ENCODE data around the gene LGR4. TPM values are rescaled to one million over a fixed set of nuclear protein-coding genes. Genes with fewer than 3 reads are reported as not detected.

The LGR4 gene
- total and polyA plus RNA-seq, 10 of the 15 experiments (the other 5 are each of a cell fraction or from before 2014, with no cell fraction given), result under 0.01 to 0.64 (median 0.04) TPM; not detected in 5

DNA sequence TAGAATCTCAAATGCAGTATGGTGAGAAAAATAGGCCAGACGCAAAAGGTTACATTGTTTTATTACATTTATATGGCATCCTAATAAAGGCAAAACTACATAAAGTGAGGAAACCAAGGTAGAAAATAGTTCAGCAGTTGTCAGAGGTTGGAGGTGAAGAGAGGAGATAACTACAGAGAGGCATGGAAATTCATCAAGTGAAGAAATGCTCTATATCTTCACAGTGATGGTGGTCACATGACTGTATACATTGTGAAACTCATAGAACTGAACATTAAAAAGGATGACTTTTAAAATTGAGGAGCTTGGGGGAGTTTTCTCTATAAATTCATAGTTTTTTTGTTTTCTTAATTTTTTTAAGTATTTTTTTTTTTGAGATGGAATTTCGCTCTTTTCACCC is 14.4 kb downstream of the LGR4 start:
- intact Hi-C loops (cut with micrococcal nuclease; ENCODE audit: unreplicated experiment) (no loop called here), in situ Hi-C loops (cut with MboI) (no loop called here)
- Histone ChIP-seq H3K27me3 (replicated peaks in 1 of 2; ENCODE audit: control insufficient read depth in 2 of 2, insufficient read depth in 2 of 2, low read length in 1 of 2) (no peaks in the 10 kb centered on the region), H3K27ac (ENCODE audit: control insufficient read depth, insufficient read depth) (no peak overlapping the region), H3K4me3 (no peak overlapping the region), H3K4me1 (ENCODE audit: control insufficient read depth, insufficient read depth, low read length) (no peaks in the 10 kb centered on the region), H3K4me2 (ENCODE audit: control insufficient read depth, insufficient read depth) (no peak overlapping the region), H4K20me1 (ENCODE audit: control insufficient read depth, insufficient read depth) (no peaks in the 10 kb centered on the region), H3K79me2 (ENCODE audit: control insufficient read depth, insufficient read depth, low read length) (no peaks in the 10 kb centered on the region), H3K9ac (ENCODE audit: control insufficient read depth, insufficient read depth, low read length) (no peak overlapping the region), H2AFZ (ENCODE audit: control insufficient read depth, low read depth, low read length) (no peak overlapping the region), H3K9me3 (replicated peaks; ENCODE audit: control insufficient read depth, insufficient read depth, low read length) (no peaks in the 10 kb centered on the region), H3K36me3 (ENCODE audit: control insufficient read depth in 2 of 2, insufficient read depth in 2 of 2, low read length in 1 of 2) (no peaks in the 10 kb centered on the region)
- BruUV-seq (replicated peaks), result no TSS peak
- SMC1A ChIA-PET (ENCODE audit: uncharacterized antibody, unreplicated experiment), result no interaction called here
- RAD21 ChIA-PET (ENCODE audit: unreplicated experiment), result no interaction called here
- ATAC-seq (no peak), FAIRE-seq (no peak), DNase-seq (ENCODE audit: low read depth, low spot score) (no peak)
- TF ChIP-seq SUZ12 (IDR thresholded peaks at IDR 0.05; ENCODE audit: unreplicated experiment), result no peak
- no peak for TF ChIP-seq ZBTB4 (CRISPR knock-in tag; IDR thresholded peaks at IDR 0.05)
- TF ChIP-seq ZNF207 (IDR thresholded peaks at IDR 0.05; ENCODE audit: borderline replicate concordance), result no peak
- TF ChIP-seq, protein P1, sequence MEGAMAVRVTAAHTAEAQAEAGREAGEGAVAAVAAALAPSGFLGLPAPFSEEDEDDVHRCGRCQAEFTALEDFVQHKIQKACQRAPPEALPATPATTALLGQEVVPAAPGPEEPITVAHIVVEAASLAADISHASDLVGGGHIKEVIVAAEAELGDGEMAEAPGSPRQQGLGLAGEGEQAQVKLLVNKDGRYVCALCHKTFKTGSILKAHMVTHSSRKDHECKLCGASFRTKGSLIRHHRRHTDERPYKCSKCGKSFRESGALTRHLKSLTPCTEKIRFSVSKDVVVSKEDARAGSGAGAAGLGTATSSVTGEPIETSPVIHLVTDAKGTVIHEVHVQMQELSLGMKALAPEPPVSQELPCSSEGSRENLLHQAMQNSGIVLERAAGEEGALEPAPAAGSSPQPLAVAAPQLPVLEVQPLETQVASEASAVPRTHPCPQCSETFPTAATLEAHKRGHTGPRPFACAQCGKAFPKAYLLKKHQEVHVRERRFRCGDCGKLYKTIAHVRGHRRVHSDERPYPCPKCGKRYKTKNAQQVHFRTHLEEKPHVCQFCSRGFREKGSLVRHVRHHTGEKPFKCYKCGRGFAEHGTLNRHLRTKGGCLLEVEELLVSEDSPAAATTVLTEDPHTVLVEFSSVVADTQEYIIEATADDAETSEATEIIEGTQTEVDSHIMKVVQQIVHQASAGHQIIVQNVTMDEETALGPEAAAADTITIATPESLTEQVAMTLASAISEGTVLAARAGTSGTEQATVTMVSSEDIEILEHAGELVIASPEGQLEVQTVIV (IDR thresholded peaks at IDR 0.05; ENCODE audit: borderline replicate concordance, partially characterized antibody), result no peak
- no peak for TF ChIP-seq ZNF622 (IDR thresholded peaks at IDR 0.05)
- TF ChIP-seq CREM (IDR thresholded peaks at IDR 0.05; ENCODE audit: low read depth), result no peak
- no peak for TF ChIP-seq BHLHE40 (IDR thresholded peaks at IDR 0.05; ENCODE audit: borderline replicate concordance in 1 of 2, low read depth in 2 of 2, low read length in 1 of 2)
- TF ChIP-seq POU2F2 (IDR thresholded peaks at IDR 0.05; ENCODE audit: borderline replicate concordance, low read depth, low read length), result no peak
- TF ChIP-seq POLR2AphosphoS5 (IDR thresholded peaks at IDR 0.05; ENCODE audit: low read length), result no peak
- TF ChIP-seq NFIC (IDR thresholded peaks at IDR 0.05; ENCODE audit: low read depth, low read length), result no peak
- no peak for TF ChIP-seq ATF2 (IDR thresholded peaks at IDR 0.05; ENCODE audit: low read length)
- TF ChIP-seq NFXL1 (IDR thresholded peaks at IDR 0.05; ENCODE audit: borderline replicate concordance), result no peak
- 96% methylated on average over 2 of the region's 2 CpGs for WGBS (ENCODE audit: insufficient coverage, insufficient replicate concordance, low lambda C conversion rate, missing lambda C conversion rate)
- POLR2A ChIA-PET, result no interaction called here
- CTCF ChIA-PET, result no interaction called here

Measured in GM12878 (cell line).